Ishikawa (cell line): Measurements from ENCODE around the gene CCDC138.

Source experiments
- EP300 ChIP-seq: IDR thresholded peaks from 2 replicates; pipeline ENCODE4 v1.6.1; 2012; ENCODE audit warnings: borderline replicate concordance
- MAX ChIP-seq: IDR thresholded peaks from 2 replicates; pipeline ENCODE4 v1.6.1; 2012
- TAF1 ChIP-seq: IDR thresholded peaks from 2 replicates; pipeline ENCODE4 v1.6.1; 2012; ENCODE audit warnings: low read depth, mild to moderate bottlenecking
- YY1 ChIP-seq: IDR thresholded peaks from 2 replicates; pipeline ENCODE4 v1.6.1; 2012; ENCODE audit warnings: low read depth

DNA sequence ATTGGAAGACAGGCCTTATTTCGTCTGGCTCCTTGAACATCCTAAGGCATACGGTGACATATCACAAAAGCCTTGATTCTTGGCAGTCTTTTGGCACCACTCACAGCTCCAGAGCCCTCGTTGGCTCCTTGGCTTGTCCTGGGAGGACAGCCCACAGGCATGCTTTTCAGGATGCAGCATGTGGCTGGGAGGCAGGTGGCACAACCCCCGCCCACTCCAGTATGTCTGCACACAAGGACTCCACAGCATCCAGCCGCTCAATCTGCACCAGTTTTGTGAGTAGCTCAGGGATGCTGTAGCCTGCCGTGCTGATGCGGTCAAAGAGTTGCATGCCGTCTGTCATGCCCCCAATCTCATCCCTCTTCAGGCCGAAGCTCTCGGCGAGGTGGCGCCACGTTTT lies 110.2 kb downstream of the CCDC138 start:
- TF ChIP-seq MAX (no peak), EP300 (no peak), YY1 (no peak), TAF1 (no peak)
